Mammary epithelial cell (primary cell): ENCODE measurements around the gene WNT9A.

Experiments used
- EZH2 ChIP-seq: IDR thresholded peaks from 2 replicates; pipeline ENCODE4 v1.6.1; 2012; ENCODE audit warnings: low read length, inconsistent platforms, borderline replicate concordance
- TF ChIP-seq, protein P1 (sequence below), 2 donors: IDR thresholded peaks in 1 of 2; conservative IDR thresholded peaks in 1 of 2; 2 replicates each; pipeline ENCODE4 v1.5.1; 2011 to 2012; ENCODE audit warnings: inconsistent platforms in 2 of 2, low read length in 2 of 2, mild to moderate bottlenecking in 2 of 2, control low read depth in 1 of 2, low read depth in 1 of 2; ENCODE audit not compliant: insufficient read depth in 1 of 2; ENCODE audit errors: extremely low read depth in 1 of 2

DNA sequence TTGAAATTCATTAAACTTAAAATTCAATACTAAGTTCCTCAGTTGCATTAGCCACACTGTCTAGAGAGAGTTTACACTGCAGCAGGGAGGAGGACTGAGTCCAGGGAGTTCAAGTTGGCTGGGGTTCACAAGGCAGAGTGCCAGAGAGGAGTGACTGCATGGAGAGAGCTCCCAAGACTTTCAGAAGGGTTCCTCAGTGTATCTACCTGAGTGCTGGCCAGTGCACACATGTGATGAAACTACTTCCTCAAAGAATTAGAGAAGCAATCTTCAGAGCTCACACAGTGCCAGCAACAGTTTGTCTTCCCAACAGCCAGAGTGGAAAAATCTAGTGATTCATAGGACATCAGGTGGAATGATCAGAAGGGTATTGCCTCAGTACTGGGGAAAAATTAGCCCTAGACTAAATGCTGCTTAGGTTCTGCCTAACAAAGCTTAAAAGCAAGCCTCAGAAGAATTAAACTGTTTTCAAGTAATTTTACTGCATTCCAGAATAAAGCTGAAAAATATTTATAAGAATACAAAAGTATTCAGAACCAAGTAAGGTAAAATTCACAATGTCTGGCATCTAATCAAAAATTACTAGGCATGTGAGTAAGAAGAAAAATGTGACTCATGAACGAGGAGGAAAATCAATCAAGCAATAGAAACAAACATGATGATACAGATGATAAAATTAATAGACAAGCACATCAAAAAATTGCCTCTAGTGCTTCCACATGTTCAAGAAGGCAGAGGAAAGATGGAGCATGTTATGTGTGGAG is 48.6 kb upstream of the WNT9A start:
- TF ChIP-seq, protein P1, sequence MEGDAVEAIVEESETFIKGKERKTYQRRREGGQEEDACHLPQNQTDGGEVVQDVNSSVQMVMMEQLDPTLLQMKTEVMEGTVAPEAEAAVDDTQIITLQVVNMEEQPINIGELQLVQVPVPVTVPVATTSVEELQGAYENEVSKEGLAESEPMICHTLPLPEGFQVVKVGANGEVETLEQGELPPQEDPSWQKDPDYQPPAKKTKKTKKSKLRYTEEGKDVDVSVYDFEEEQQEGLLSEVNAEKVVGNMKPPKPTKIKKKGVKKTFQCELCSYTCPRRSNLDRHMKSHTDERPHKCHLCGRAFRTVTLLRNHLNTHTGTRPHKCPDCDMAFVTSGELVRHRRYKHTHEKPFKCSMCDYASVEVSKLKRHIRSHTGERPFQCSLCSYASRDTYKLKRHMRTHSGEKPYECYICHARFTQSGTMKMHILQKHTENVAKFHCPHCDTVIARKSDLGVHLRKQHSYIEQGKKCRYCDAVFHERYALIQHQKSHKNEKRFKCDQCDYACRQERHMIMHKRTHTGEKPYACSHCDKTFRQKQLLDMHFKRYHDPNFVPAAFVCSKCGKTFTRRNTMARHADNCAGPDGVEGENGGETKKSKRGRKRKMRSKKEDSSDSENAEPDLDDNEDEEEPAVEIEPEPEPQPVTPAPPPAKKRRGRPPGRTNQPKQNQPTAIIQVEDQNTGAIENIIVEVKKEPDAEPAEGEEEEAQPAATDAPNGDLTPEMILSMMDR (conservative IDR thresholded peaks at IDR 0.05 in 1 of 2, IDR thresholded peaks at IDR 0.05 in 1 of 2; ENCODE audit: extremely low read depth in 1 of 2, insufficient read depth in 1 of 2, low read depth in 1 of 2, low read length in 2 of 2) = no peak
- TF ChIP-seq EZH2 = no peak
